Thymus (tissue), 14 donors: ENCODE measurements around the gene SYNJ2BP. TPM values are rescaled to one million over a fixed set of nuclear protein-coding genes. Genes with fewer than 3 reads are reported as not detected.
"Not testable (repeated sequence)": the region's sequence is repeated elsewhere in the genome, so short reads cannot be mapped to it uniquely, and the experiment has no call there.

Experiments used
- DNase-seq, 9 donors: peaks; one replicate each; pipeline ENCODE4 v3.0.0-alpha.2; 2013; ENCODE audit warnings: low spot score in 9 of 9, low read depth in 6 of 9, missing footprints in 1 of 9
- H3K27ac ChIP-seq, 2 donors: one replicate each; pipeline ENCODE4 v1.5.1; 2013; ENCODE audit warnings: control low read depth in 1 of 2, low read depth in 1 of 2, low read length in 1 of 2, mild to moderate bottlenecking in 1 of 2, moderate library complexity in 1 of 2
- H3K27me3 ChIP-seq, 2 donors: one replicate each; pipeline ENCODE4 v1.5.1; 2013; ENCODE audit warnings: low read length in 1 of 2; ENCODE audit not compliant: control insufficient read depth in 2 of 2, insufficient read depth in 1 of 2
- H3K36me3 ChIP-seq, 2 donors: one replicate each; pipeline ENCODE4 v1.5.1; 2013; ENCODE audit warnings: low read length in 1 of 2, mild to moderate bottlenecking in 1 of 2, moderate library complexity in 1 of 2; ENCODE audit not compliant: control insufficient read depth in 2 of 2, insufficient read depth in 2 of 2
- H3K4me1 ChIP-seq, 2 donors: one replicate each; pipeline ENCODE4 v1.5.1; 2013; ENCODE audit warnings: low read length in 2 of 2; ENCODE audit not compliant: control insufficient read depth in 2 of 2, insufficient read depth in 2 of 2
- H3K4me3 ChIP-seq, 2 donors: one replicate each; pipeline ENCODE4 v1.5.1; 2013; ENCODE audit warnings: low read length in 2 of 2, control low read depth in 1 of 2, mild to moderate bottlenecking in 1 of 2
- H3K9me3 ChIP-seq, 2 donors: one replicate each; pipeline ENCODE4 v1.5.1; 2013; ENCODE audit warnings: low read length in 1 of 2, mild to moderate bottlenecking in 1 of 2; ENCODE audit not compliant: control insufficient read depth in 2 of 2, insufficient read depth in 1 of 2
- WGBS: extraction: QIAGEN DNeasy Blood & Tissue Kit; methylation state at CpG from one replicate; pipeline ENCODE4 v1.1.7; 2013; 5-methylcytosine and 5-hydroxymethylcytosine counted together
- long read RNA-seq, 10 donors: transcript quantifications; one replicate each; lab custom pipeline, GENCODE V29; 2026
- polyA plus RNA-seq: library from polyadenylated mRNA; stranded (reverse); fragments of 200-250 nt; gene quantifications from one replicate; pipeline ENCODE4 v1.2.3, GENCODE V29; 2013
- total RNA-seq: library from RNA; stranded (reverse); fragments of 120-200 nt; gene quantifications from one replicate; pipeline ENCODE4 v1.2.4, GENCODE V29; 2013
- donor health status: healthy.

Gene SYNJ2BP, protein sequence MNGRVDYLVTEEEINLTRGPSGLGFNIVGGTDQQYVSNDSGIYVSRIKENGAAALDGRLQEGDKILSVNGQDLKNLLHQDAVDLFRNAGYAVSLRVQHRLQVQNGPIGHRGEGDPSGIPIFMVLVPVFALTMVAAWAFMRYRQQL
- total RNA-seq (10.1 TPM), polyA plus RNA-seq (11.9 TPM)
- long read RNA-seq, donor 1, full-length matches to known transcripts = 2 of 2 reads
- long read RNA-seq, donor 1, partial matches to known transcripts = 0 of 2 reads
- long read RNA-seq, donor 1, other reads (novel, unspliced or antisense) = 0 of 2 reads
- long read RNA-seq, donor 2 = 0 reads
- long read RNA-seq, donor 3, full-length matches to known transcripts = 9 of 9 reads
- long read RNA-seq, donor 3, partial matches to known transcripts = 0 of 9 reads
- long read RNA-seq, donor 3, other reads (novel, unspliced or antisense) = 0 of 9 reads
- long read RNA-seq, donor 4, full-length matches to known transcripts = 4 of 4 reads
- long read RNA-seq, donor 4, partial matches to known transcripts = 0 of 4 reads
- long read RNA-seq, donor 4, other reads (novel, unspliced or antisense) = 0 of 4 reads
- long read RNA-seq, donor 5, full-length matches to known transcripts = 8 of 8 reads
- long read RNA-seq, donor 5, partial matches to known transcripts = 0 of 8 reads
- long read RNA-seq, donor 5, other reads (novel, unspliced or antisense) = 0 of 8 reads
- long read RNA-seq, donor 6, full-length matches to known transcripts = 6 of 6 reads
- long read RNA-seq, donor 6, partial matches to known transcripts = 0 of 6 reads
- long read RNA-seq, donor 6, other reads (novel, unspliced or antisense) = 0 of 6 reads
- long read RNA-seq, donor 7, full-length matches to known transcripts = 7 of 7 reads
- long read RNA-seq, donor 7, partial matches to known transcripts = 0 of 7 reads
- long read RNA-seq, donor 7, other reads (novel, unspliced or antisense) = 0 of 7 reads
- long read RNA-seq, donor 8, full-length matches to known transcripts = 2 of 2 reads
- long read RNA-seq, donor 8, partial matches to known transcripts = 0 of 2 reads
- long read RNA-seq, donor 8, other reads (novel, unspliced or antisense) = 0 of 2 reads
- long read RNA-seq, donor 9, full-length matches to known transcripts = 3 of 3 reads
- long read RNA-seq, donor 9, partial matches to known transcripts = 0 of 3 reads
- long read RNA-seq, donor 9, other reads (novel, unspliced or antisense) = 0 of 3 reads
- long read RNA-seq, donor 10, full-length matches to known transcripts = 5 of 5 reads
- long read RNA-seq, donor 10, partial matches to known transcripts = 0 of 5 reads
- long read RNA-seq, donor 10, other reads (novel, unspliced or antisense) = 0 of 5 reads

- DNase-seq = peak; percentile 15 to 76 (median 44)
- H3K9me3 ChIP-seq = no peaks in the 10 kb centered on the region
- WGBS = under 1% methylated on average over 22 of the region's 22 CpGs
- H3K4me1 ChIP-seq = peaks cover 0 to 3% of the 10 kb centered on the region in 2 donors
- no peaks in the 10 kb centered on the region for H3K27me3 ChIP-seq
- H3K4me3 ChIP-seq = peak within 1 kb of the TSS; percentile 57 to 81
- H3K36me3 ChIP-seq = no peaks in the 10 kb centered on the region
- H3K27ac ChIP-seq = peak within 1 kb of the TSS; percentile 49 to 75
These were observed at the start of gene SYNJ2BP for GRCh38 chr14:70416725-70417349. Gene SYNJ2BP (minus strand): TSS chr14:70417090. CDS start chr14:70416963, 127 bp downstream.

- Histone ChIP-seq H3K4me3 (no peak overlapping the region), H3K9me3 (no peaks in the 10 kb centered on the region), H3K4me1 (no peaks in the 10 kb centered on the region), H3K27ac (no peak overlapping the region), H3K27me3 (no peaks in the 10 kb centered on the region), H3K36me3 (no peaks in the 10 kb centered on the region)
- no peak for DNase-seq
- WGBS = 21% methylated on average over 1 of the region's 1 CpG
These were observed 37.8 kb upstream of the SYNJ2BP start for GRCh38 chr14:70454731-70455130.

- Histone ChIP-seq H3K4me3 (no peak within 1 kb of the TSS), H3K9me3 (no peaks in the 10 kb centered on the region), H3K27me3 (no peaks in the 10 kb centered on the region), H3K27ac (no peak within 1 kb of the TSS), H3K36me3 (no peaks in the 10 kb centered on the region), H3K4me1 (no peaks in the 10 kb centered on the region)
- WGBS = 100% methylated on average over 1 of the region's 1 CpG
- DNase-seq = no peak
These were observed 35.0 kb upstream of the SYNJ2BP start, which contains the start of gene ADAM21 for GRCh38 chr14:70451874-70452273. Gene ADAM21 (plus strand): TSS chr14:70452174. CDS start chr14:70457500, 5,326 bp downstream.

- Histone ChIP-seq H3K27me3 (no peaks in the 10 kb centered on the region), H3K36me3 (no peaks in the 10 kb centered on the region), H3K4me3 (no peak overlapping the region), H3K27ac (no peak overlapping the region), H3K4me1 (no peaks in the 10 kb centered on the region), H3K9me3 (no peaks in the 10 kb centered on the region)
- WGBS = 88% methylated on average over 4 of the region's 4 CpGs
- no peak for DNase-seq
These were observed 31.9 kb upstream of the SYNJ2BP start for GRCh38 chr14:70448633-70449340.

DNA sequence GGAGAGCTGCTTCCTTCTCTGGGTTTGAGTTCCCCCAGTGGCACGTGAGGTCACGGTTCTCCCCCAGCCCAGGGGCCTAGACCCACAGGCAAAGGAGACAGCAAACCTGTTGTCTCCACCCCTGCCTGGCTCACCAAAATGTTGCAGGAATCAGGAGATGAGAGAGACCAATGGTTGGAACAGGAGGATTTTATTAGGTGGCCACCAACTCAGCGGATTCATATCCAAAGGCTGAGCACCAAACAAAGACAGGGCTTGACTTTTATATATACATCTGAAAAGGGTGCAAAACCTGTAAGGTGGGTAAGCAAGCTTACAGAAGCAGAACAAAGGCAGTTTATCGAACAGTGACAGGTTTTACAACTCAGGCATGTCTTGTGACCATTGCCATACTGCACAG, 25.9 kb upstream of the SYNJ2BP start:
- Histone ChIP-seq H3K36me3 (no peaks in the 10 kb centered on the region), H3K4me3 (no peak overlapping the region), H3K27me3 (no peaks in the 10 kb centered on the region), H3K4me1 (no peaks in the 10 kb centered on the region), H3K27ac (no peak overlapping the region), H3K9me3 (peaks cover 2 to 11% of the 10 kb centered on the region in 2 donors)
- no peak for DNase-seq
- 96% methylated on average over 4 of the region's 4 CpGs for WGBS

GRCh38 chr14:70441641-70442040, 24.8 kb upstream of the SYNJ2BP start:
- no peaks in the 10 kb centered on the region for H3K27me3 ChIP-seq
- no peaks in the 10 kb centered on the region for H3K4me1 ChIP-seq
- H3K36me3 ChIP-seq = no peaks in the 10 kb centered on the region
- peaks cover 2 to 11% of the 10 kb centered on the region in 2 donors for H3K9me3 ChIP-seq
- WGBS = 91% methylated on average over 3 of the region's 3 CpGs
- DNase-seq = no peak
- H3K4me3 ChIP-seq = no peak overlapping the region
- no peak overlapping the region for H3K27ac ChIP-seq

DNA sequence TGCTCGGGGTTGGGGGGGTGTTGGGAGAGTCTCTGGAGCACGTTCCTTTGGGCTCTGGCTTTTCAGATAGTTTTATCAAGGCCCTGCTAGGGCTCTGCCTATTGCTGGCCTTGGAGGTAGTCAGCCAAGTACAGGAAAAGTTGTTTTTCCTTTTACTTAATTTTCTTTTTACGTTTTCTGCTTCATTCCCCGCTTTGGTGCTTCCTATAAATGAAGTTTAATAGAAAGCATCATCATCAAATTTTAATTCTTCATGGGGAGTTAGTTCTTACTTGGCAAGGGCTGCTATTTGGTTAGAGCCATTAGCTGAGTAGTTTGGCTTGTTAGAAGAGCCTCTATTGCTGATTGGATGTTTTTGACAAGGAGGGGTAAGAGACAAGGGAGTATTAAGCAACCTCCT, 20.0 kb upstream of the SYNJ2BP start:
- Histone ChIP-seq H3K36me3 (no peaks in the 10 kb centered on the region), H3K27ac (no peak overlapping the region), H3K4me3 (no peak overlapping the region), H3K27me3 (no peaks in the 10 kb centered on the region), H3K4me1 (no peaks in the 10 kb centered on the region), H3K9me3 (peaks cover 0 to 3% of the 10 kb centered on the region in 2 donors)
- no peak for DNase-seq
- WGBS = 61% methylated on average over 4 of the region's 4 CpGs

DNA sequence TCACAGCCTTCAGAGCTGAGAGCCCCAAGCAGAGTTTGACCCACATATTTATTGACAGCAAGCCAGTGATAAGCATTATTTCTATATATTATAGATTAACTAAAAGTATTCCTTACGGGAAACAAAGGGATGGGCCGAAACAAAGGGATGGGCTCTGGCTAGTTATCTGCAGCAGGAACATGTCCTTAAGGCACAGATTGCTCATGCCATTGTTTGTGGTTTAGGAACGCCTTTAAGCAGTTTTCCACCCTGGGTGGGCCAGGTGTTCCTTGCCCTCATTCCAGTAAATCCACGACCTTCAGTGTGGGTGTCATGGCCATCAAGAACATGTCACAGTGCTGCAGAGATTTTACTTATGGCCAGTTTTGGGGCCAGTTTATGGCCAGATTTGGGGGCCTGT, 9.7 kb upstream of the SYNJ2BP start:
- not testable (repeated sequence) for DNase-seq, H3K9me3 ChIP-seq, H3K27me3 ChIP-seq, H3K4me1 ChIP-seq, H3K27ac ChIP-seq, H3K36me3 ChIP-seq, H3K4me3 ChIP-seq
- WGBS = 86% methylated on average over 4 of the region's 4 CpGs
